HG03280 (cell line): Measurements from ENCODE around the gene HDC.

Source experiments
- ATAC-seq: cut with Tn5 transposase; IDR thresholded peaks from one replicate; pipeline ENCODE4 v1.9.1; 2021; ENCODE audit warnings: mild to moderate bottlenecking, moderate library complexity; ENCODE audit not compliant: unreplicated experiment

The HDC gene, protein sequence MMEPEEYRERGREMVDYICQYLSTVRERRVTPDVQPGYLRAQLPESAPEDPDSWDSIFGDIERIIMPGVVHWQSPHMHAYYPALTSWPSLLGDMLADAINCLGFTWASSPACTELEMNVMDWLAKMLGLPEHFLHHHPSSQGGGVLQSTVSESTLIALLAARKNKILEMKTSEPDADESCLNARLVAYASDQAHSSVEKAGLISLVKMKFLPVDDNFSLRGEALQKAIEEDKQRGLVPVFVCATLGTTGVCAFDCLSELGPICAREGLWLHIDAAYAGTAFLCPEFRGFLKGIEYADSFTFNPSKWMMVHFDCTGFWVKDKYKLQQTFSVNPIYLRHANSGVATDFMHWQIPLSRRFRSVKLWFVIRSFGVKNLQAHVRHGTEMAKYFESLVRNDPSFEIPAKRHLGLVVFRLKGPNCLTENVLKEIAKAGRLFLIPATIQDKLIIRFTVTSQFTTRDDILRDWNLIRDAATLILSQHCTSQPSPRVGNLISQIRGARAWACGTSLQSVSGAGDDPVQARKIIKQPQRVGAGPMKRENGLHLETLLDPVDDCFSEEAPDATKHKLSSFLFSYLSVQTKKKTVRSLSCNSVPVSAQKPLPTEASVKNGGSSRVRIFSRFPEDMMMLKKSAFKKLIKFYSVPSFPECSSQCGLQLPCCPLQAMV

DNA sequence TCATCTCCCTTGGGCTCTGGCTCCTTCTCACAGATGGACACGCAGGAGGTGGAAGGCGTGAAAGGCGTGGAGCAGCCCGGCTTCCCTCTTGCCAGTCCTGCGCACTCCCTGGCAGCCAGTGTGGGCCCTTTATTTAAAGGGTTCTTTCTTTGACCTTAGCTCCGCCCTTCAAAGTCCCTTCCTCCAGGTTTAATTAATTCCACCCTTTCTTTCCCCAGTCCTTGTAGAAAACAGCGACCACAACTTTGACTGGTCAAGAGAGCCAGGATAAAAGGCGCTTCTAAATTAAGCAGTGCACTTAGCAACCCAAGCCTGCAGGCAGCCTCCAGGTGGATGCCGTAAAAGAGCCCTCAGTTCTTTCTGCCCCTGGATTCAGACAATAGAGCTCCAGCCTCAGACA is at the start of gene HDC:
Gene HDC, minus strand, starts transcription at position 107 of the 400 bp plus-strand sequence. Its CDS starts 103 bp downstream, at position 4.
- no peak for ATAC-seq

DNA sequence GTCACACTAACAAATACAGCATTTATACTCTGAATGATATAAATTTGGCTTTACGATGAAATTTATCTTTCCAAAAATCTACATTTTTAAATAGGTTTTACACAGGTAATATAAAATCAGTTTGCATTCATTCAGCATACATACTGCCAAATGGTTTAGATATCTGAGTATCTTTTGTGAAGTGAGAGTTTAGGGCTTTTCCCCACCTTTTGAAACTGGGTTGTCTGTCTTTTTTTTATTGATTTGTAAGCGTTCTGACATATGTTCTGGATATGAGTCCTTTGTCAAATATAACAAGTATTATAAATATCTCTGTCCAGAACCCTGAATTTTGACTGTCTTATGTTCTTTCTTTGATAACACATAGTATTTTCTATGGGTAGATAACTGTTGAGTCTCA is 47.1 kb upstream of the HDC start:
- no peak for ATAC-seq

- ATAC-seq = no peak
Observed at GRCh38 chr15:50307799-50308198, 42.3 kb upstream of the HDC start.

DNA sequence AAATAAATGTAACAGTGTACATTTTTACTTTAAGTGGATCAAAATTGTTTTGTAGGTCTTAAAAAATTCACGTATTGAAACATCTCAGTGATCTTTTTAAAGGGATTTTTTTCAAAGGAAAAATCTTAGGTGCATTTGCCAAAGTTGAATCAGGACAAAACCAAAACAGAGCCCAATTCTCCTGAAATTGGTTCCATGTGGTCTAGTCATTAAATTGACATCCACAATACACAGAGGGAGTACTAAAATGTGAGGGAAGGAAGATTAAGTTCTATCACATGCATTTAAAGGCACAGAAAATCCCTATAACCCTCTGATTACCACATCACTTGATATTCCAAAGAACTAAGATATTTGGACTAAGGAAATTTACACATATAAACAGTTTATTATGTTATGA is 39.3 kb upstream of the HDC start:
- no peak for ATAC-seq

- ATAC-seq = no peak
Observed at GRCh38 chr15:50302581-50302980, 37.1 kb upstream of the HDC start.

DNA sequence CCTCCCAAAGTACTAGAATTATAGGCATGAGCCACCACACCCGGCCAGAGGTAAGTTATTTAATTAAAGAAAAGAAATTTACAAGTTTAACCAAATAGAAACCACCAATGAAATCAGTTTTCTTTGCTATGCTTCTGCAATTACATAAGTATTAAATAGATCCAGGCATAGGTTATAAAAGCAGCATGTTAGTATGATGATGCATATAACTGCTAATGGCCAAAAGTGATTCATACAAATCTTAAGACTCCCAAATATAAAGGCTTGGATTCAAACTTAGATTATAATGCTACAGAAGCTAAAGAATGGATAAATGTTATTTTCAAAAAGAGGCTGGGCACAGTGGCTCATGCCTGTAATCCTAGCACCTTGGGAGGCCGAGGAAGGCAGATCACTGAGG is 32.8 kb upstream of the HDC start:
- ATAC-seq = no peak

GRCh38 chr15:50295966-50296365 is 30.4 kb upstream of the HDC start:
- ATAC-seq = no peak

GRCh38 chr15:50289749-50290148 is 24.2 kb upstream of the HDC start:
- no peak for ATAC-seq

DNA sequence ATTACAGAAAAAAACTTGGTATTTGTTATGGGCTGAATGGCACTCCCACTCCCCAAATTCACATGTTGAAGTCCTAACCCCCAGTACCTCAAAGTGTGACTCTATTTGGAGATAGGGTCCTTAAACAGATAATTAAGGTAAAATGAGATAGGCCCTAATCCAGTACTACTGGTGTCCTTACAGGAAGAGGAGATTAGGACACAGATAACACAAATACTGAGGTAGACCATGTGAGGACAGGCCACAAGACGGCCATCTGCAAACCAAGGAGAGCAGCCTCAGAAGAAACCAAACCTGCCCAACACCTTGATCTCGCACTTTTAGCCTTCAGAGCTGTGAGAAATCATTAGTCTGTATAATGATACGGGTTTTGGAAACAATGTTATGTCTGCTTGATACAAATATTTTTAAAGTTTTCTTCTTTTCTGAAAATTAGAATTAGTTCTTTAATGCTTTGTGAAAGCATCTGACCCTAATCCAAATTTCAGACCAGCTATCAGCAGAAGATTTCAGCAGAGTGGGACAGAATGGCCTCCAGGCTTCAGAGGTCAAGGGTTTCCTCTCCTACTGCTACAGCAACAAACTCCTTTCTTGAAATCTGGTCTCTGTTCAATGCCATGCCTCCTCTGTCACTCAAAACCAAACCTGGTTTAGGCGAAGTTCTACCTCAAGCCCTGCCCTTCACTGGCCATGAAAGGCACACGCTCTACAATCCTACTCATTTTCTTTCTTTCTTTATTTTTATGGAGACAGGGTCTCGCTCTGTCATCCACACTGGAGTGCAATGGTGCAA is 22.0 kb upstream of the HDC start:
- ATAC-seq = no peak

GRCh38 chr15:50281427-50281826 is 15.9 kb upstream of the HDC start:
- no peak for ATAC-seq

GRCh38 chr15:50280271-50280670 is 14.7 kb upstream of the HDC start:
- no peak for ATAC-seq

- no peak for ATAC-seq
Observed at GRCh38 chr15:50278496-50278895, 13.0 kb upstream of the HDC start.

DNA sequence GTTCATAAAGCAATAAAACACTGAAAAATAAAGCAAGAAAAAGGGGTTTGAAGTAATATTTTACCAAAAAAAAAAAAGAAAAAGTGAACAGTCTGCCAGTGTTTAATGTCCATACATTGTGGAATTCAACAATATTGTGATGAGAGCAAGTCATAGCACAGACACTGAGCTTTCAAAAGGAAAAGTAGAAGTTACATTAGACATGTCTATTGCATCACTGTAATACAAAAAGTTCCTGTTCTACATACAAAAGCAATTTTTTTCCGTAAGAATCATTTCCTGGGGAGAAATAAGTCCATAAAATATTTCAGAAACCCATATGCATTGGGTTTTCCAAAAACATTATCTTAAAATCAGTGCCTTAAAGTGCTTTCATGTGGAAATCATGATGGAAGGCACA is 11.8 kb upstream of the HDC start:
- no peak for ATAC-seq

- ATAC-seq = no peak
Observed at GRCh38 chr15:50275908-50276307, 10.4 kb upstream of the HDC start.

DNA sequence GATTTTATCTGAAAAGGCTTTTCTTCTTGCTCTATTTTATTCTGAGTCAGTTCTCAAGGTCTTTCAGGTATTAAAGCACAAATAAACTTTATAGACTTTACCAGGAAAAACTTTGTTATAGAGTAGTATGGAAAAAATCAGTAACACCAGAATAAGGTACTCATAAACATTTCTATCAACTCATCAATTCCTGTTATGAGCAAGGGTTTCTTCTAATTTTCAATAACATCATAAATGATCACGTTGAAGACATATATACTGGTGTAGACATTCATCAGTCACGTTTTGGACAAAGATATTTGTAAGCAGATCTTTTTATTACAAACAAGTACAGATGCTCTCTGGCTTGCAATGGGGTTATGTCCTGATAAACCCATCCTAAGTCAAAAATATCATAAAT is 9.6 kb upstream of the HDC start:
- ATAC-seq = no peak

- no peak for ATAC-seq
Observed at GRCh38 chr15:50267577-50267976, 2.1 kb upstream of the HDC start.

GRCh38 chr15:50262533-50262932 is 3.0 kb downstream of the HDC start:
- ATAC-seq = no peak

DNA sequence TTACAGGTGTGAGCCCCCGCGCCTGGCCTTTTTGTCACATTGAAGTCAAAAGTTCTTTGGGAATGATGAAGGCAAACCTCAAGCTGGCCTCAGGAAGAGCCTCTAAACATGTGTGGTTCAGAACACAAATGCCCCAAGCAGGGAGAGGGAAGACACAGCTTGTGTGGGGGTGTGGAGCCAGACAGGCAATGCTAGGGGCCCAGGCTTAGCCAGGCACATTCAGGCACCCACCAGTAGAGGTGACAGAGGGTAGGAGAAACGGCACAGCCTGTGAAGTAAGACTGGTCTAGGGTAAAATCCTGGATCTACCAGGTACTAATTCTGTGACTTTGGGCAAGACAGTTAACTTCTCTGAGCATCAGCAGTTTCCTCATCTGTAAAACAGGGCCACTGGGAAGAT is 3.5 kb downstream of the HDC start:
- no peak for ATAC-seq

DNA sequence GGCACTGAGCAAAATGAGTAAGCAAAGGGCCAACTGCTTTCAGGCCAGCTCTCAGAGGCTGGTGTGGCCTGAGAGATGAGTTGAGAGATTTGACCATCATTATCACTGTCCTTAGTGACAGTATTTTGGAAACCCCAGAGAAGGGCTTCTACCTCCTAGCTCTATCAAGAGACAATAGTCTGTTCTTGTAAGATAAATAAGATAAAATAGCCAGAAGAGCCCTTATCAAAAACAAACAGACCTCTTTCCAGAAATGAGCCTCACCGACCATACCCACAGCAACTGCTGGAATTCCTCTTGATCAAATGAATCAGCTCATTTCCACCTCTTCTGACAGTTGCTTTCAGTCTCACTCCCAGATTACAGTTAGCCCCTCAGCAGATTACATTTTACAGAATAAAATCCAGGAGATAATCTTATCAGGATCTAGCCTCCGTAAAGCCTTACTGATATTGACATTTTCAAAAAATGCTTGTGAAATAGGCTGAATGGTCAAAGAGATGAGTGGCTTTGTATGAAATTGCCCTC is 4.5 kb downstream of the HDC start:
- ATAC-seq = peak; percentile 47

DNA sequence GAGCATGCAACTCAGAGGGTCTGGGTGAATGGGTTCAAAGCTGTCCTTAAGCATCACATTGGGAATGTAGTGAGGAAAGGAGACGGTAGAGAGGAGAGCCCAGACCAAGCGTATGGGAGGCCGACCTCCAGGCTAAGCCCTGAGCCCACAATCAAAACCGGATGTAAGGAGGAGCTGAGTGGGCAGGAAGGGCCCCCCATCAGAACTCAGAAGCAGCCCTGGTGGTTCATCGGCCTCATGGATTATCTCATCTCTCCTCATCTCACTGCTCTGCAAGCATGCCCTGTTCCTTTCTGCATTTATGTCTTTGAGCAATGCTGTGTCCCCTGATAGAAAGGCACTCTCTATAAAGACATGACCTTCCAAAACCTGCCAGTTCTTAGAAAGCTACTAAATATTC is 6.2 kb downstream of the HDC start:
- no peak for ATAC-seq

GRCh38 chr15:50257924-50258323 is 7.6 kb downstream of the HDC start:
- ATAC-seq = no peak
